ENCODE results near the gene UCN2. TPM values are rescaled to one million over a fixed set of nuclear protein-coding genes. Genes with fewer than 3 reads are reported as not detected.

UCN2 gene
- total and polyA plus RNA-seq, 2 donors (not counting 3 experiments of a cell fraction or from before 2014, with no cell fraction given): 0.11 TPM; not detected in 1

GRCh38 chr3:48609088-48610005, 45.8 kb upstream of the UCN2 start, which contains the start of gene UQCRC1:
TSS of gene UQCRC1 (minus strand) at chr3:48609646. CDS start at chr3:48609620, 26 bp downstream.
- peak; percentile 98 for FAIRE-seq
- H3K4me1 ChIP-seq (ENCODE audit: control insufficient read depth, extremely low read depth, insufficient read depth, low read length): peaks cover 13% of the 10 kb centered on the region
- H3K9ac ChIP-seq (replicated peaks; ENCODE audit: extremely low read depth, insufficient read depth, low read length): peak within 1 kb of the TSS; percentile 64
- DNase-seq (ENCODE audit: low read depth, low spot score): peak; percentile 96
- H3K27ac ChIP-seq (ENCODE audit: insufficient read depth, low read depth, low read length): peak within 1 kb of the TSS; percentile 9
- BruUV-seq (replicated peaks): no TSS peak
- ChIA-PET CTCF (interaction anchor here (0.5 to 2.0 kb wide), 9 partner anchors 15 to 336 kb away, joined by 3 to 11 read pairs (median 4); partner anchors contain the start of genes CELSR3 and SLC26A6), POLR2A (no interaction called here)
- peak within 1 kb of the TSS; percentile 52 to 85 (median 73) for H3K4me3 ChIP-seq (replicated peaks in 1 of 3; ENCODE audit: insufficient read depth in 1 of 3, low read depth in 1 of 3, low read length in 3 of 3)
- TF ChIP-seq CTCF (IDR thresholded peaks at IDR 0.05; ENCODE audit: extremely low read depth in 1 of 2, insufficient read depth in 1 of 2, low read depth in 1 of 2, low read length in 2 of 2) (peak; percentile 52 to 84), POLR2AphosphoS5 (IDR thresholded peaks at IDR 0.05; ENCODE audit: insufficient read depth, low read depth, low read length) (peak; percentile 97), POLR2A (IDR thresholded peaks at IDR 0.05; ENCODE audit: low read depth, low read length) (peak; percentile 96), FOS (IDR thresholded peaks at IDR 0.05; ENCODE audit: borderline replicate concordance, insufficient read depth, low read length) (no peak)
- peak within 1 kb of the TSS; percentile 83 for H2AFZ ChIP-seq (ENCODE audit: low read depth, low read length)
- H3K79me2 ChIP-seq (ENCODE audit: control insufficient read depth, insufficient read depth, low read length): peaks cover 13% of the 10 kb centered on the region
- H3K9me3 ChIP-seq (replicated peaks; ENCODE audit: control insufficient read depth, insufficient read depth, low read length): no peaks in the 10 kb centered on the region
- no peaks in the 10 kb centered on the region for H4K20me1 ChIP-seq (replicated peaks; ENCODE audit: control insufficient read depth, extremely low read depth, insufficient read depth, low read length)
- intact Hi-C loops (cut with micrococcal nuclease): loop anchor here (1.0 to 2.0 kb wide), 6 partner anchors 26 to 415 kb away; partner anchors contain the start of genes NCKIPSD, PFKFB4 and SLC26A6
- dilution Hi-C loops (cut with MboI; ENCODE audit: extremely low pct_ligation_motif_present, low sequenced_read_pairs): no loop called here
- H3K4me2 ChIP-seq (ENCODE audit: insufficient read depth, low read length): peak within 1 kb of the TSS; percentile 87
- no peaks in the 10 kb centered on the region for H3K27me3 ChIP-seq (ENCODE audit: control insufficient read depth in 2 of 2, insufficient read depth in 2 of 2, low read length in 2 of 2)
- peaks cover 5 to 15% of the 10 kb centered on the region in 2 experiments for H3K36me3 ChIP-seq (ENCODE audit: control insufficient read depth in 2 of 2, extremely low read depth in 1 of 2, insufficient read depth in 2 of 2, low read length in 2 of 2)
- no peaks in the 10 kb centered on the region for H3K9me1 ChIP-seq (replicated peaks; ENCODE audit: control insufficient read depth, extremely low read depth, insufficient read depth, low read length)
